Erythroblast (primary cell): ENCODE data around the gene PADI4.

ENCODE experiments used
- GATA1 ChIP-seq: IDR thresholded peaks from 2 replicates; pipeline ENCODE4 v1.6.1; 2011; ENCODE audit warnings: low read depth, mild to moderate bottlenecking, control low read depth, low read length, moderate library complexity
- POLR2A ChIP-seq: IDR thresholded peaks from 2 replicates; pipeline ENCODE4 v1.6.1; 2011; ENCODE audit warnings: mild to moderate bottlenecking, low read length

- TF ChIP-seq POLR2A (no peak), GATA1 (no peak)
Observed at GRCh38 chr1:17371896-17372295, 63.9 kb downstream of the PADI4 start, which contains the start of gene PADI6.
